UCSD-AML1 (cell line): ENCODE measurements around the gene STX18.
"Not testable (repeated sequence)": the region's sequence is repeated elsewhere in the genome, so short reads cannot be mapped to it uniquely, and the experiment has no call there.

Experiments used
- DNase-seq: peaks from one replicate; lab custom pipeline; 2025; ENCODE audit not compliant: unreplicated experiment; lab: John Stamatoyannopoulos, UW

STX18 gene

DNA sequence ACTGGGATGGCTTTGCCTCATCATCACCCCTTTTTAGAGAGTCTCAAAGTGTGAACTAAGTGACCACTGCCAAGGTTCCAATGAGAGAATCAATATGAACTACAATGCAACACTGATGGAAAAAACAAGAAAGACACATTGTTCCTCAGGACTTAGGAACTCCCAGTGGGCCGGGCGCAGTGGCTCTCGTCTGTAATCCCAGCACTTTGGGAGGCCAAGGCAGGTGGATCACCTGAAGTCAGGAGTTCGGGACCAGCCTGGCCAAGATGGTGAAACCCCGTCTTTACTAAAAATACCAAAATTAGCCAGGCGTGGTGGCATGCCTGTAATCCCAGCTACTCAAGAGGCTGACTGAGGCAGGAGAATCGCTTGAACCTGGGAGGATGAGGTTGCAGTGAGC is 119.7 kb downstream of the STX18 start:
- DNase-seq = not testable (repeated sequence)

DNA sequence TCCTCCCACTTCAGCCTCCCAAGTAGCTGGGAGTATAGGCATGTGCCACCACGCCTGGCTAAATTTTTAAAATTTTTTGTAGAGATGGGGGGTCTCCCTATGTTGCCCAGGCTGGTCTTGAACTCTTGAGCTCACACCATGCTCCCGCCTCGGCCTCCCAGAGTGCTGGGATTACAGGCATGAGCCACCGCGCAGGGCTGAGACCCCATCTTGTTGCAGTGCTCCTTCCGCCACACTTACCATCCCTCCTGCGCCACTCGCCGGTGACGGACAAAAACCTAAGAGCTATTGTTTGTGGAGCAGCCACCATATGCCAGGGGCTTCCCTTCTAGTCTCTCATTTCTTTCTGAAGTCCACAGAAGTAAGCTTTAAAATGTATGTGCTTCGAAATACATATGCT is 120.5 kb downstream of the STX18 start:
- DNase-seq = no peak

DNA sequence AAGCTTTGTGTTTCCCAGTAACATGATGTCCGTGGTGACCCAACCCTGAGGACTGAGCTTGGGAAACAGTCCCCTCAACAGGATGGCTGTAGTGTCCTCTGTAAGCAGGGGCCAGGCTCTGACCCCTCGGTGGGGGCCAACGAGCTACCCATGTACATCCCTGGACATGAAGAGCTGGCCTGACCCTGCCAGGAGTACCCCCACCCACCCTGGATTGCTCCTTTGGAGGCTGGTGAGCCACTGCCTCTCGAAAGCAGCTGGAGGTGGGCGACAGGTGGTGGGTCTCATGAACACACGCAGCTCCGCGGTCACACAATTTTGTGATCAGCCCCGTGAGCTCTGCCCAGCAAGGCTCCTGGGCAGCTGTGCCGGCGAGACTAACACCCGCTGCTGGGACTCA is 121.4 kb downstream of the STX18 start:
- DNase-seq = no peak

DNA sequence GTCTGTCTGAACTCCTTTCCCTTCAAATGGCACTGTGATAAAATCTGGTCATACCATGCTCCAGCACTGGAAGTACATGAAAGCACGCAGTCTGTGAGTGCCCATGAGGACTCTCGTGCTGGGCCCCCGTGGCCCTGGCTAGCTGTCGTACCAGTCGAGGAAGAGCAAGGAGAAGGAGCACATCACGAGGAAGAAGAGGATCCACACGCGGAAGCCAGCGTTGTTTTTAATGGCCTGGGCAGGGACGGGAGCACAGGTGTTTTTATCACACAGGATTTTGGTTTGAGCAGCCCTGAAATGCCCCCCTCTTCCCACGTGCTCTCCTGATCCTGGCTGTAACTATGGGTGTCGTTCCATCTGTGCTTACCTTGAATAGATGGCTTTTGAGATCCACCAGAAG is 122.0 kb downstream of the STX18 start:
- no peak for DNase-seq

DNA sequence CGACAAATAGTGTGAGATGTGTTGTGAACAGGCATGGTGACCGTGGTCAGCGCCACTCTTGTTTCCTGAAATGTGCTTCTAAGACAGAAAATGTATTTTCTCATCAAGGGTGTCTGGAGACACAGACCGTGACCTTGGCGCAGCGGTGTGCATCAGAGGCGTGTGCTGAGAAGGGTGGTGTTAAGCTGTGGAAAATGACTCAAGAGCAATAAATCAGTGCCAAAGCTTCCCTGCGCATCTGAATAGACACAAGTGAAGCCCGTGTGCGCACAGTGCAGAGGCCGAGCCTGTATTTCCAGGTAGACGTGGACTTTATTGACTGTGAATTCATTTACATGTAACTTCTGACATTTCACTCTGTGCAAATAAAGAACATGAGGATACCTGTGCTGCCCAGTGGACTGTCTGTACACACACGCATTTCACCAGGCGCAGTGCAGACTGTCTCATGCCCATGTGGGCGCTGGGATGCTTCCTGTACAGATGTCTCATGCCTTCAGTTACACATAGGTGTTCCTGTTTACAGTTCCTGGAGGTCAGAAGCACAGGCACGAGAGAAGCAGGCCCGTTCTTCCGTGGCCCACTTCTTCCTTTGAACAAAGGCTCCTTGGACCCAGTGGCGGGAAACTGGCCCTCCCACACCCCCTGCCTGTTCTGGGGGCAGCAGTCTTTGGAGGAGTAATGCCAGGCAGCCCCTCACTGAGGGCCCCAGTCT is 123.0 kb downstream of the STX18 start:
- no peak for DNase-seq

DNA sequence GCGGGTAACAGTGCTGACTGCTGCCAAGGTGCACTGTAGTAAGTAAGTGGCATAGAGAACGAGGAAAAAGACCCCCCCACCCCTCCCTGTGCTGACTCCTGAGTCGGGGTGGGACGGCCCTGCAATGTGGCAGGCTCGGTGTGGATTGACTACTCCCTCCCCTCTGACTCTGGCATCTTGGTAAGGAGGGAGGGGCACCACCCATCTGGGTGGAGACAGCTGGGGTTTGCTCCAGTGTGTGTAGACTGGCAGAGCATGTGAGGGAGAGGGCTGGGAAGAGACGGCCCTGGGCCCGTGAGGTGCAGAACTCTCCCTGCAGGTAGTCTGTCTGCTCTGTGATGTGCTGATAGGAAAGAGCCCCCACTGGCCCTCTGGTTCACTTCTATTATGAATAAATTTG is 124.0 kb downstream of the STX18 start:
- no peak for DNase-seq

DNA sequence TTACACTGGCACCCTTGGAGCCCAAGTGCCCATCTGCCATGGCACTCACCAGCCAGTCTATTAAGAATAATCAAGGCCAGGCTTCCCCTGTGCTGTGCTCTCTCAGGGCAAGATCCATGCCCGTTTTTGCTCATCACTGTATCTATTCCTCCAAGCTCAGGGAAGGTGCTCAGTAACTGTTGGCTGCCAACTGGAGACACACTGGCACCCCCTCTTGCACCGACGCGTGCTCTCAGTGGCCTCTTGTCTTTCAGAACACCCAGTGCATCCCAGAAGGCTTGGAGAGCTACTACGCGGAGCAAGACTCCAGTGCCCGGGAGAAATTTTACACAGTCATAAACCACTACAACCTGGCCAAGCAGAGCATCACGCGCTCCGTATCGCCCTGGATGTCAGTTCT is 124.9 kb downstream of the STX18 start:
- no peak for DNase-seq

DNA sequence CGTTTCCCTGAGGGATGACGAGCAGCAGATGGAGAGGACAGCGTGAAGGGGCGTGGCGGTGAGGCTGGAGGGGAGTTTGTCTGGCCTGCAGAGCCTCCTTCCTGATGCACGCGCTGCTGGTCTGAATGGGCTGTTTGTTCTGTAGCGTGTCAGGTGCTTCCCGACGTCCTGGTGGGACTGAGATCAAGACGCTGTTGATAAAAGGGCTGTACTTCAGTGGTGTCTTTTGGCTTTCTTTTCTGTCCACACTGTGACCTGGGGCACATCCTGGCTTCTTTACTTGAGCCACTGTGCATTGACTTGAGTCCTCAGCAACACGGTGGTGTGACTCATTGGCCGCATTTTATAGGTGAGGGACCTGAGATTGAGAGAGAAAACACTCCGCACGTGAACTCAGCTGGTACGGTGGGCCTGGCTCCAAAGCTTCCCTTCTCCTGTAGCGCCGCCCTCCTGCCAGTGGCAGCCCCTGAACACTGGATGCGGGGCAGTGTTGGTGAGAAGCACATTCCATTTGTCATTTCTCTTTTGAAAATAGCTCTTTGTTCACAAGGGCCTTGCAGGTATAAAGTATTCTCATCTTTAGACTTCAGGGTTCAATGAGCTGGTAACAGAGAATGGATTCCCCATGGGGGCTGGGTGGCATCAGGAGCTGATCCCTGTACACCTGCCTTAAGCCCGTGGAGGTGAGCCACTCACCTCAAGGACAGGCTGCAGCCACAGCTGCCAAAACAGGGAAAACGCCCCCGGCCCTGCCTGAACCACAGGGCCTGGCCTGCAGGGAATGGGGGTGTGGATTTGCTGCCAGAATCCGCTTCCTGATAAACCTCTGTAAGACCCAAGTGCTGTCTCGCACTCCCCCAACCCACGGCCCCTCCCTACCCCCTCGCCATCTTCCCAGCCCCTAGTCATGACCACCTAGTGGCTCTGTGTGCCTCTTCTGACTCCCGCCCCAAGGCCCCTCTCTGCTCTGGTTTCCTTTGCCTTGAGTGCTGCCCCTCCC is 125.7 kb downstream of the STX18 start:
- DNase-seq = no peak

DNA sequence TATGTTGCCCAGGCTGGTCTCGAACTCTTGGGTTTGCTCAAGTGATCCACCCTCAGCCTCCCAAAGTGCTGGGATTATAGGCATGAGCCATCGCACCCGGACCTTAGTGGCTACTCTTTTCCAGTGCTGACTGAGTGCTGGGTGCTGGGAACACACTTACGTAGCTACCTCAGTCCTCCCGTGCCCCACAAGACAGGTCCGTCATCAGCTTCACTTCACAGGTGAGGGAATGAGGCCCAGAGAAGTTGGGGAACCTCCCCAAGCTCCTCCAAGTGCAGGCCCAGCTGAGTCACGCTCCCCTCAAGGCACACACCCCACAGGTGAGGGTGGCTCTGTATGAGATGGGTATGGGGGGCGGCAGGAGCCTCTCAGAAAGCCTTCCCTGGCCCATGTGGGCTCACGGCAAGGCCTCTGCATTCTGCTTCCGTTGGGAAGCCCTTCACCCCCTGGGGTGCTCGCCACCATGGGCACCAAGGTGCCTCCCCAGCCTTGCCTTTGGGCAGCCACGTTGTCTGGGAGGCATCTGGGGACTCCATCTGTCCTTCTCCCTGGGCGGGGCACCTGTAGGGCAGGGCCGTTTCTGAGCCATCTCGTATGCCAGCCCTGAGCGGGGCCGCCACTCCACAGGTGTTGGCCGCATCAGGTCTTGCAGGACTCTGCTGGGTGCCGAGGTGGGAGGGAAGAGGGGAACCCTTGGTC is 126.6 kb downstream of the STX18 start:
- no peak for DNase-seq

DNA sequence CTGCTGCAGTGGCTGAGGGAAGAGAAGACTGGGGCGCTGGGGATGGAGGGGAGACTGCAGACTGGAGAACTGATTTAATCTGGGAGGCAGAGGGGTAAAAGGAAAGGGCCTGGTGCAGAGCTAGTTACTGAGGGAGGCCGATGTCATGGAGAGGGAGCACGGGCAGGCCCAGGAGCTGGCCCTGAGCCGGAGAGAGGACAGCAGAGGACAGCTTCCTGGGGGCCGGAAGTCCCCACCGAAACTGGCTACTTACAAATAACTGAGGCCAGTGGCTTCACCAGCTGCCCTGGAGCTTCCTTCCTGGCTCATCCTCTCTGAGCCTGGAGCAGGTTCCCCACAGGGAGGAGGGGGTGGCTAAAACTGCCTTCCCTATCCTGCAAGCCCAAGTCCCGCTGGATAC is 128.0 kb downstream of the STX18 start:
- no peak for DNase-seq

DNA sequence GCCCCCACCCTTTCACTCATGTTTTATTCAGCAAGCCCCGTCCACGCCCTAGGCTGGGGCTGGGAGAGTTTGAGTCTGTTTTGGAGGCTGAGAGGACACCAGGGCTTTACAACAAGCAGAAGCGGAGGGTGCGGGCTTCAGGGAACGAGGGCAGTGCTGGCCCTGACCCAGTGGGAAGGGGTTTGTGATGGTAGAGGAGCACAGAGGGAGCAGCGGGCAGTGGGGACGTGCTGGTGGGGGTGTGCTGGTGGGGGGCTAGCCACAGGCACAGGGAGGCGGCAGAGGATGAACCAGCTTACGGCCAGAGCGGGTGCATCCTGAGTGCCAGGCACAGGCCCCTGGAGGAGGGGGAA is 128.5 kb downstream of the STX18 start:
- no peak for DNase-seq

DNA sequence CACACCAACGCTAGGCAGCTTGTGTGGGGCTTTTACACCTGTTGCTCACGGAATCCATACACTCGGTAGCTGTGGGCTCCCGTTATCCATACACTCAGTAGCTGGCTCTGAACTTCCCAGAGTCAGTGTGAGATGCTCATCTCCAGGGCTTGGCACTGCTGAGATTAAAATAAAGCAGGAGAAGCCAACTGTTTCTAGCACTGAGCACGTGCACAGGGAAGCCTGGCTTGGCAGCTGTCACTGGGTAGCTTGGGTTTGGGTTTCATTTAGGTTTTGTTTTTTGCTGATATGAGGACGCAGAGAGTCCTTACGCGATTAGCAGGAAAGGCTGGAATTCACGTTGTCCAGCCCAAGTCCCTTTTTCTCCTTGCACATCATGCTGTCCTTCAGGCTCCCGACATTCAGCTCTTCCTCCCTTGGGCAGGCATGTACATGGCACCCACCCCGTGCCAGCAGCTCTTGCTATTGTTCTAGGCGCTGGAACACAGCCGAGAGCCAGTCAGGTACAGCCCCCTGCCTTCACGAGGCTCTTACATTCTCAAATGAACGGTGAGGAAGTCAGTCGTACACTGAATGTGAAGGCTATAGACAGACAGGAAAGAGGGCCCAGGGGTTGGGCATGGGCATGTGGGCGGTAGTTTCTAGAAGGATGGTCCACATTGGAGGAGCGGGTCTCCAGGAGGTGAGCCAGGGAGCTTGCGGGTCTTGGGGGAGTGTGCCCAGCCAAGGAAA is 129.0 kb downstream of the STX18 start:
- DNase-seq = no peak

DNA sequence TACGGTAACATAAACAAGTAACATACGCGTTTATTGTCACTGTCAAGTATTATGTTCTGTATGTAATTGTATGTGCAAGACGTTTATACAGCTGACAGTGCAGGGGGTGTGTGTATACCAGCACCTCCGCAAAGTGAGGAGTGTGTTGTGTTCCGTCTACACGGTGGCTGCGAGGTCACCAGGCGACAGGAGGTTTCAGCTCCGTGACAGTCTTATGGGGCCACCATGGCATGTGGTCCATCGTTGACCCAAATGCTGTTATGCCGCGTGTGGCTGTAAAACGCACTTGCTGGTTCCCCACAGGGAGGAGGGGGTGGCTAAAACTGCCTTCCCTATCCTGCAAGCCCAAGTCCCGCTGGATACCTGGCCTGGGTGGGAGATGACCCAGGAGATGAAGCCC is 129.9 kb downstream of the STX18 start:
- no peak for DNase-seq

DNA sequence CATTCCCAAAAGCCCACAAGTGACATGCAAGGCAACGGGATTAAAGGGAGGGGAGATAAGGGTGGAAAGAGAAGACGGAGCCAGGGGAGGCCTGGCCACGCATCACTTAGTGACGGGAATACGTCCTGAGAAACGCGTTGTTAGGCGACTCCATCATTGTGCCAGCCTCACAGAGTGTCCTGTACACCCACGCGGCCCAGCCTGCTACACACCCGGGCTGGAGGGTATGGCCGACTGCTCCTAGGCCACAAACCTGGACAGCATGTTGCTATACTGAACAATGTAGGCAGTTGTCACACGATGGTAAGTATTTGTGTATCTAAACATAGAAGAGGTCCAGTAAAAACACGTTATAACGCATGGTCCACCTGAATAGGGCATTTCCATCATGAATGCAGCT is 131.6 kb downstream of the STX18 start:
- no peak for DNase-seq

DNA sequence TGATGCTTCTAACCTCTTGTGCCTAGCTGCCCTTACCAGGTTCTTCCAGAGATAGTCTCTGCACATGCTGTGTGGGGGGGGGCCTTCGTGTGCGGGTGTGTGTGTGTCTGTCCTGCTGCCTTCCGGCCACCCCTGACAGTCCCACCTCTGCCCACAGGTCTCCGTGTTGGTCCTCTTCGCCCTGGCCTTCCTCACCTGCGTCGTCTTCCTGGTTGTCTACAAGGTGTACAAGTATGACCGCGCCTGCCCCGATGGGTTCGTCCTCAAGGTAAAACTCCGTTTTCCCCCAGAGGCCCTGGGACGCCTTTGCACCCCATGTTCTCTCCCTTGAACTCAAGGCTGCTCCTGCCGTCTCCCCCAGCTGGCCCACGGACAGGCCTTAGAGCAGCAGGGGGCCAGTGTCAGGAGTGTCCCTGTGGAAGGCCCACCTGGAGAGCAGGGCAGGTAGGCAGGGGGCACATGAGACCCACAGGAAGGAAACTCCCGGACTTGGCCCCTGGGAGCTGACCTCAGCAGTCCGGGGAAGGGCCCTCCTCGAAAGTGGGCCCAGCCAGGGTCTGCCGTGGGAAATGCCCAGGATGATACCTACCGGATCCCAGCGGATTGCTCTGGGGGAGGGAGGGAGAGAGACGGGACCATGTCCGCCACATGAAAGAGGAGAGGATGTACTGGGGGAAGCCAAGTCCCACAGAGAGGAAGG is 132.3 kb downstream of the STX18 start:
- DNase-seq = no peak

DNA sequence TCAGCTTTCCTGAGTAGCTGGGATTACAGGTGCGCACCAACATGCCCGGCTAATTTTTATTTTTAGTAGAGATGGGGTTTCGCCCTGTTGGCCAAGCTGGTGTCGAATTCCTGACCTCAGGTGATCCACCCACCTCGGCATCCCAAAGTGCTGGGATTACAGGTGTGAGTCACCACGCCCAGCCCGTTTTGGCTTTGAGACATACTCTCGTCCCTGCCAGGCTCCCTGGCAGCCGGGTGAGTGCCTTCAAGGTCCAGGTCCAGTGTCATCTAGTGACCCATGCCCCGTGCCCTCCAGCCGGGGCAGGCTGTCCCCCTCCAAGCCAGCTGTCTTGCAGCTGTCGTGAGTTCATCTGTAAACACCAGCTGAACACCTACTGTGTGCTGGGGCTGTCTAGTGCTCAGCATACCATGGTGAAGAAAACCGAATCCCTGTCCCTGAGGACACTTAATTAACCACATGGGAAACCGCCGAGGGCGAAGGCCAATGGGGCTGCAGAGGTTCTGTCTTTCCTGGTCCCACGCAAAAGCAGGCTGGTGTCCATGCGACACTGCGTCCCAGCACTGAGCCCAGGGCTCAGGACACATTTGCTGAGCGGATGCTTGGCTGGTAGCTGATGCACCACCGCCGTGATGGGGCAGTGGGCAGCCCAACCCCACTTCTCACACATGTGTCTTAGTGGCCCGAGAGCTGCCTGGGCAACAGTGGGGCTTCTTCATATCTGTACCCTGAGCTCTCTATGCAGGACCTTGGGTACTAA is 133.1 kb downstream of the STX18 start:
- no peak for DNase-seq

DNA sequence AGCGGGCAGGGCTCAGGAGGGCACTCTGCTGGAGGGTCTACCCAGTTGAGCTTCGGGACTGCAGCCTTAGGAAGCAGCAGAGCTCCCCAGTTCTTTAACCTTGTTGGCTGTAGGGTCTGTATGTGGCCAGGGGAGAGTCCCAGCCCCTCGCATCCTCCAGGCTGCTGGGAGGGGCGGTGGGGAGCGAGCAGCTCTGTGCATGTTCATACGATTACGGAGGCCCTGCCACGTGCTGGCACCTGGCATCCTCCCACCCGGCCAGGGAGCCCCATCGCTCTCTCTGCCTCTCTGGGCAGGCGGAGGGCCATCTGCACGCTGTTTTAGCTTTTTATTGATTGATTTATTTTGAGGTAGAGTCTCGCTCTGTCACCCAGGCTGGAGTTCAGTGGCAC is 133.7 kb downstream of the STX18 start:
- DNase-seq = no peak

DNA sequence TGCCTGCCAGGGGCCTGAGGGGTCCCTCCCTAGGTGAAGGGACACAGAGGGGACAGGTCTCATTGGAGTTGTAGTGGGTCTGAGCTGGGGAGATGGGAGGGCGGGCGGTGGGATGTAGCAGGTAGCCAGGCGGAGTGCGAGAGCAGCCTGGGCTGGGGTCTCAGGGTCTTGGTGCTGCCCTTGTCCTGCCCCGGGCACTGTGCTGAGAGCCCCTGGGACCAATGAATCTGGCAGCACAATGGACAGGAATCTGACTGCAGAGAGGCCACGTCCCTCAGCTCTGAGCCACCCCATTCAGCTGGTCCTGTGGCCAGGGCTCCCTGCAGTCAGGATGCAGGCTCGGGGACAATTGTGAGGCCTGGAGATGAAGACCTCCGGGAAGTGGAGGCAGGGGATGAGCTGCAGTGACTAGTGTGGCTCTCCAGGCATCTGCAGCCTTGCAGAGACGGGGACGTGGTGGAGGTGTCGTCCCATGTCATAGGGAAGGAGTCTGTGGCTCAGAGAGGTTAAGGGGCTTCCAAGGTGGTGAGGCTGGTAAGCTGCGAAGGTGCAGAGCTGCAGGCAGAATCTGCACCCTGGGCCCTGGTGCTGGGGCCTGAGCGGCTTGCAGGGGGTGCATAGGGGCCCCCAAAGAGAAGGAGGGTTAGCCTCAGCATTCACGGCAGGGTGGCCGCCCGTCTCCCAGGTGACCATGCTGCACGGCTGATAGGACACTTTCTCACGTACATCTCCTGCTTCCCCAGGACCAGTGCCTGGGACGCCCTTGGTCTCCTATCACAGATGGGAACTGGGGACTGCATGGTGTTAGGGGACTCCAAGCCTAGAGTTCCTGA is 134.3 kb downstream of the STX18 start:
- no peak for DNase-seq
